ENCODE data around the gene LMAN2. TPM values are rescaled to one million over a fixed set of nuclear protein-coding genes. Genes with fewer than 3 reads are reported as not detected.

LMAN2 gene, protein sequence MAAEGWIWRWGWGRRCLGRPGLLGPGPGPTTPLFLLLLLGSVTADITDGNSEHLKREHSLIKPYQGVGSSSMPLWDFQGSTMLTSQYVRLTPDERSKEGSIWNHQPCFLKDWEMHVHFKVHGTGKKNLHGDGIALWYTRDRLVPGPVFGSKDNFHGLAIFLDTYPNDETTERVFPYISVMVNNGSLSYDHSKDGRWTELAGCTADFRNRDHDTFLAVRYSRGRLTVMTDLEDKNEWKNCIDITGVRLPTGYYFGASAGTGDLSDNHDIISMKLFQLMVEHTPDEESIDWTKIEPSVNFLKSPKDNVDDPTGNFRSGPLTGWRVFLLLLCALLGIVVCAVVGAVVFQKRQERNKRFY
- total RNA-seq, result 130 and 137 TPM in 2 replicates

GRCh38 chr5:177351392-177352329 lies at the start of gene LMAN2:
LMAN2 (minus strand) TSS chr5:177351668; CDS start chr5:177351647, 21 bp downstream.
- intact Hi-C loops (cut with micrococcal nuclease), result loop anchor here (1.0 to 2.0 kb wide), 3 partner anchors 13 to 78 kb away; no protein-coding TSS in a partner anchor
- Mint-ChIP-seq H3K4me3 (ENCODE audit: low read depth) (peak within 1 kb of the TSS; percentile 95), H3K4me1 (ENCODE audit: low read depth) (peaks cover 44% of the 10 kb centered on the region), H3K27me3 (ENCODE audit: low read depth) (no peaks in the 10 kb centered on the region), H3K27ac (peak within 1 kb of the TSS; percentile 100), H3K36me3 (ENCODE audit: low read depth) (peaks cover 31% of the 10 kb centered on the region), H3K9me3 (peaks cover 8% of the 10 kb centered on the region)
- DNase-seq (ENCODE audit: low spot score), result peak; percentile 92

DNA sequence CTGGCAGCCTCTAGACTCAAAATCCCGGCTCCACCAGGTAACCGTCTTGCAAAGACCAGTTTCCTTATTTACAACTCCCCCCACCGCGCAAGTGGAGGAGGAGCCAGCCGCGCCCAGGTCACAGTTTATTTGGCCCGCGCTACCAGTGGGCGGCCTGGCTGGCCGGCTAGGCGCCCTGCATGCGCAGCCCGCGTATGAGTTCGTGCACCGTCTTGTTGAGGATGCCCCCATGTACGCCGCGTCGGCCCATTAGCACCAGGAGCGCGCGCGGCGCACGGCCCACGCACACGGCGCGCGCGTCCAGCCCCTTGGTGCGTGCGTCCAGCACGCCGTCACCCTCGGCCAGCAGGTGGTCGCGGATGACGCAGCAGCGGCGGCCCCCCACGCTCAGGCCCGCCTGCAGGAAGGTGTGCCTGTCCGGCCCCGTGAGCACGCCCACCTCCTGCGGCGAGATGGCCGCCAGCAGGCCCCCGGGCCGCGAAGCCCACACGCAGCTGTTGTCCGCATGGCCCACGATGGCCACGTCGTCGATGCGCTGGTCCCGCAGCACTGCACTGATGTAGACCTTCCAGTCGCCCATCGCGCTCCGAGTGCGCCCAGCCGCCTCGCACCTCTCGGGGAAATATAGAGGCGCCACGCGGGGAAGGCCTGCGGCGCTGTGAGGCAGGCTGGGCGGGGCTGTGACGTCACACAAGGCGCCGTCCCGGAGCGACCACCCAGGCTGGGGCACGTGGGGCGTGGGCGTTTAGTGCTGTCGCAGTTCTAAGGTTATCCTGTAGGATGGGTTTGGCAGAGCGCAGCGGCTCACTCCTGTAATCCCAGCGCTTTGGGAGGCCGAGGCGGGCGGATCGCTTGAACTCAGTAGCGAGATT lies 48.8 kb upstream of the LMAN2 start, which contains the start of gene PFN3:
Gene PFN3 (minus strand): TSS at position 665 of the 872 bp plus-strand sequence. CDS start 85 bp downstream, at position 580.
- intact Hi-C loops (cut with micrococcal nuclease), result loop anchor here (5.0 kb wide), 1 partner anchor 38 kb away; no protein-coding TSS in a partner anchor
- no peaks in the 10 kb centered on the region for H3K36me3 Mint-ChIP-seq (ENCODE audit: low read depth)
- DNase-seq (ENCODE audit: low spot score), result no peak

GRCh38 chr5:177397875-177398390 lies 46.5 kb upstream of the LMAN2 start:
- H3K27me3 Mint-ChIP-seq (ENCODE audit: low read depth), result peaks cover 21% of the 10 kb centered on the region

More for the DNA sequence above, 48.8 kb upstream of the LMAN2 start, which contains the start of gene PFN3:
- peaks cover 19% of the 10 kb centered on the region for H3K4me1 Mint-ChIP-seq (ENCODE audit: low read depth)
- H3K4me3 Mint-ChIP-seq (ENCODE audit: low read depth), result no peak within 1 kb of the TSS
- no peaks in the 10 kb centered on the region for H3K9me3 Mint-ChIP-seq
- H3K27me3 Mint-ChIP-seq (ENCODE audit: low read depth), result peaks cover 25% of the 10 kb centered on the region
- no peak within 1 kb of the TSS for H3K27ac Mint-ChIP-seq

GRCh38 chr5:177396807-177397206 lies 45.3 kb upstream of the LMAN2 start:
- peaks cover 10% of the 10 kb centered on the region for H3K27me3 Mint-ChIP-seq (ENCODE audit: low read depth)
- no peaks in the 10 kb centered on the region for H3K36me3 Mint-ChIP-seq (ENCODE audit: low read depth)
- intact Hi-C loops (cut with micrococcal nuclease), result no loop called here

More at GRCh38 chr5:177397875-177398390, 46.5 kb upstream of the LMAN2 start:
- no peak overlapping the region for H3K27ac Mint-ChIP-seq
- H3K36me3 Mint-ChIP-seq (ENCODE audit: low read depth), result no peaks in the 10 kb centered on the region
- intact Hi-C loops (cut with micrococcal nuclease), result no loop called here
- no peak for DNase-seq (ENCODE audit: low spot score)
- H3K4me1 Mint-ChIP-seq (ENCODE audit: low read depth), result peaks cover 11% of the 10 kb centered on the region
- no peak overlapping the region for H3K4me3 Mint-ChIP-seq (ENCODE audit: low read depth)
- H3K9me3 Mint-ChIP-seq, result no peaks in the 10 kb centered on the region

GRCh38 chr5:177396078-177396477 lies 44.6 kb upstream of the LMAN2 start:
- Mint-ChIP-seq H3K9me3 (no peaks in the 10 kb centered on the region), H3K27ac (no peak overlapping the region), H3K36me3 (ENCODE audit: low read depth) (no peaks in the 10 kb centered on the region), H3K27me3 (ENCODE audit: low read depth) (peaks cover 4% of the 10 kb centered on the region), H3K4me3 (ENCODE audit: low read depth) (no peak overlapping the region), H3K4me1 (ENCODE audit: low read depth) (no peaks in the 10 kb centered on the region)
- no peak for DNase-seq (ENCODE audit: low spot score)
- intact Hi-C loops (cut with micrococcal nuclease), result no loop called here

More at GRCh38 chr5:177396807-177397206, 45.3 kb upstream of the LMAN2 start:
- Mint-ChIP-seq H3K4me3 (ENCODE audit: low read depth) (no peak overlapping the region), H3K4me1 (ENCODE audit: low read depth) (peaks cover 4% of the 10 kb centered on the region), H3K9me3 (no peaks in the 10 kb centered on the region), H3K27ac (no peak overlapping the region)
- DNase-seq (ENCODE audit: low spot score), result no peak

DNA sequence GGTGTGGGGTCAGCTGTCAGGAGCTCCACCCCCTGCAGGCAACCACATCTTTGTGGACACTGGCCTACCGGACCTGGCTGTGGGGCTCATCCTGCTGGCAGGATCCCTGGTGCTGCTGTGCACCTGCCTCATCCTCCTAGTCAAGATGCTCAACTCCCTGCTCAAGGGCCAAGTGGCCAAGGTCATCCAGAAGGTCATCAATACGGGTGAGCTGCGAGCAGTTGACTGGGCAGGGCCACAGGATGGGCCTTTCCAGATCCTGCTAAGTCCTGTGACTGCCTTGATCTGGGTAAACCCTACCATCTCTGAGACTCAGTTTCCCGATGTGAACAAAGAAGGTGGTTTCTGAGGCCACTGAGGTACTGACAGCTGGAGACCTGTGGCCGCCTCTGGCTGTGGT lies 42.5 kb upstream of the LMAN2 start:
- no peaks in the 10 kb centered on the region for H3K9me3 Mint-ChIP-seq
- no peak overlapping the region for H3K4me3 Mint-ChIP-seq (ENCODE audit: low read depth)
- no peak overlapping the region for H3K27ac Mint-ChIP-seq
- no peaks in the 10 kb centered on the region for H3K36me3 Mint-ChIP-seq (ENCODE audit: low read depth)
- no peak for DNase-seq (ENCODE audit: low spot score)
- intact Hi-C loops (cut with micrococcal nuclease), result loop anchor here (5.0 kb wide), 1 partner anchor 33 kb away; the partner anchor contains the start of gene GRK6
- H3K4me1 Mint-ChIP-seq (ENCODE audit: low read depth), result peaks cover 17% of the 10 kb centered on the region
- H3K27me3 Mint-ChIP-seq (ENCODE audit: low read depth), result peaks cover 5% of the 10 kb centered on the region

- H3K4me3 Mint-ChIP-seq (ENCODE audit: low read depth), result no peak overlapping the region
- peaks cover 25% of the 10 kb centered on the region for H3K4me1 Mint-ChIP-seq (ENCODE audit: low read depth)
- H3K36me3 Mint-ChIP-seq (ENCODE audit: low read depth), result no peaks in the 10 kb centered on the region
- DNase-seq (ENCODE audit: low spot score), result no peak
- H3K9me3 Mint-ChIP-seq, result no peaks in the 10 kb centered on the region
- H3K27me3 Mint-ChIP-seq (ENCODE audit: low read depth), result peaks cover 8% of the 10 kb centered on the region
- intact Hi-C loops (cut with micrococcal nuclease), result loop anchor here (5.0 kb wide), 1 partner anchor 34 kb away; the partner anchor contains the start of gene GRK6
- no peak overlapping the region for H3K27ac Mint-ChIP-seq
Observed at GRCh38 chr5:177393206-177393765, 41.8 kb upstream of the LMAN2 start.

DNA sequence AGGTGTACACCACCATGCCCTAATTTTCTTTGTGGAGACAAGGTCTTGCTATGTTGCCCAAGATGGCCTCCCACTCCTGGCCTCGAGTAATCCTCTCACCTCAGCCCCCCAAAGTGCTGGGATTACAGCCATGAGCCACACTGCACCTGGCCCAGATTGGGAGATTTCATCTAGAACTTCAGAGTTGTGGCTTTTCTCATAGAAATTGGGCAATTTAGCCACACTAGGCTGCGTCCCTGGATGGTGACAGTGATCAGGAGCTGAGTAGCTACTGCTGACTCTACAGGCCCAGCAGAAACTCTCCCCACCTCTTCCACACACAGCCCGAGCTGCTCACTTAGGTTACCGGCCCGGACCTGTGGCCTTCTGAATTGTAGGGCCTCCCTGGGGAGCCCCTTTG lies 41.3 kb upstream of the LMAN2 start:
- no peak overlapping the region for H3K27ac Mint-ChIP-seq
- peaks cover 8% of the 10 kb centered on the region for H3K27me3 Mint-ChIP-seq (ENCODE audit: low read depth)
- no peaks in the 10 kb centered on the region for H3K9me3 Mint-ChIP-seq
- H3K36me3 Mint-ChIP-seq (ENCODE audit: low read depth), result no peaks in the 10 kb centered on the region
- no peak for DNase-seq (ENCODE audit: low spot score)
- peaks cover 26% of the 10 kb centered on the region for H3K4me1 Mint-ChIP-seq (ENCODE audit: low read depth)
- no peak overlapping the region for H3K4me3 Mint-ChIP-seq (ENCODE audit: low read depth)
- intact Hi-C loops (cut with micrococcal nuclease), result loop anchor here (5.0 kb wide), 1 partner anchor 35 kb away; the partner anchor contains the start of gene GRK6

DNA sequence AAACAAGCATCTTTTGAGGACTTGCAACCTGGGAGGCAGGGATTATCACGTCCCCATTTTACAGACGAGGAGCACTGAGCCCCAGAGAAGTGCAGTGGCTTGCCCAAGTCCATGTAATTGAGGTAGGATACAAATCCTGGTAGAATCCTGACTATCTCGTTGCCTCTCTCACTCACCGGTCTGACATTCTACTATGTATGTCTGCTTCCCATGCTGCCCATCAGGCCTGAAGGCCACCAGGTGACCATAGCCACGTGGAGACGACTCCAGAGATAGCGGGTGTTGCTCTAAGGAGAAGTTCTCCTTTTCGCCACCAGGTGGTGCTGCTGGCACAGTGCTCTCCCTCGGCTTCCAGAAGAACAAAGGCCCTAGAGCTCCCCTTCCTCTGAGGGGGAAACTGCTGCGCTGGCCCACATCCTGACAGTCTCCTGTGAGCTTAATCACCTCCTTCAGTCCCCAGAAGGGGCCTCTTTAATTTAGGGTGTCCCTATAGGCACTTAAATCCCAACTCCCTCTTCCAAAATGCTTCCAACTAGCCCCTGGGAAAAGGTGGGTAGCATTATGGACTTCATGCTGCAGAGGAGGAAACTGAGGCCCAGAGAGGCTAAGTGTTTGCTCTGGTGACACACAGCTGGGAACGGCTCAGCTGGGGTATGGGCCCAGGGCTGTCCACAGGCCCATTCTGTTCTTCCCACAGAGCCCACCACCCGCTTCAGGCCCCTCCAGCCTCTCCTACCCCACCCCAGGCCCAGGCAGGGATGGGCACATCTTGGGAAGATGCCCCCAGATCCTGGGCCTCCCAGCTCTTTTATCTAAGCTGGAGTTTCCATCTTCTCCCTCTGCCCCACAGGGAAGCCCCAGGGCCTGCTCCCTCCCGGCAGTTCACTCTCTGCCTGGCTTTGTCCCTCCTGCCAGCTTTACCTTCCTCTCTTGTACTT lies 39.2 kb upstream of the LMAN2 start:
- intact Hi-C loops (cut with micrococcal nuclease), result loop anchor here (1.0 to 5.0 kb wide), 6 partner anchors 13 to 111 kb away; partner anchors contain the start of genes GRK6 and PDLIM7
- peak overlapping the region; percentile 63 for H3K27ac Mint-ChIP-seq
- no peaks in the 10 kb centered on the region for H3K36me3 Mint-ChIP-seq (ENCODE audit: low read depth)
- H3K9me3 Mint-ChIP-seq, result no peaks in the 10 kb centered on the region
- H3K27me3 Mint-ChIP-seq (ENCODE audit: low read depth), result peaks cover 8% of the 10 kb centered on the region
- peaks cover 26% of the 10 kb centered on the region for H3K4me1 Mint-ChIP-seq (ENCODE audit: low read depth)
- DNase-seq (ENCODE audit: low spot score), result peak; percentile 82
- no peak overlapping the region for H3K4me3 Mint-ChIP-seq (ENCODE audit: low read depth)

- H3K27me3 Mint-ChIP-seq (ENCODE audit: low read depth), result peaks cover 5% of the 10 kb centered on the region
- DNase-seq (ENCODE audit: low spot score), result peak; percentile 18
- no peak overlapping the region for H3K4me3 Mint-ChIP-seq (ENCODE audit: low read depth)
- peaks cover 26% of the 10 kb centered on the region for H3K4me1 Mint-ChIP-seq (ENCODE audit: low read depth)
- intact Hi-C loops (cut with micrococcal nuclease), result loop anchor here (1.0 to 5.0 kb wide), 6 partner anchors 14 to 112 kb away; partner anchors contain the start of genes GRK6 and PDLIM7
- peak overlapping the region; percentile 63 for H3K27ac Mint-ChIP-seq
- no peaks in the 10 kb centered on the region for H3K9me3 Mint-ChIP-seq
- no peaks in the 10 kb centered on the region for H3K36me3 Mint-ChIP-seq (ENCODE audit: low read depth)
Observed at GRCh38 chr5:177389241-177390169, 38.0 kb upstream of the LMAN2 start.
